CD14-positive monocyte (primary cell): ENCODE data around the gene CCDC3. TPM values are rescaled to one million over a fixed set of nuclear protein-coding genes. Genes with fewer than 3 reads are reported as not detected.

Experiments used
- DNase-seq, 3 donors: peaks; one replicate each; pipeline ENCODE4 v3.0.0-alpha.2; 2011 to 2022
- H2AFZ ChIP-seq: 2 replicates; pipeline ENCODE4 v1.6.0; 2012; ENCODE audit warnings: mild to moderate bottlenecking, low read depth, low read length, inconsistent platforms; ENCODE audit not compliant: insufficient read depth, poor library complexity, severe bottlenecking
- H3K27ac ChIP-seq, 2 donors: 1 replicate in 1 of 2; 2 replicates in 1 of 2; pipeline ENCODE4 v1.5.1; 2012 to 2013; ENCODE audit warnings: low read length in 2 of 2, control low read depth in 1 of 2, inconsistent platforms in 1 of 2, low read depth in 1 of 2, mild to moderate bottlenecking in 1 of 2
- H3K27me3 ChIP-seq, 2 donors: one replicate each; pipeline versions ENCODE4 v1.6.0 to v1.6.1; 2011 to 2013; ENCODE audit warnings: low read length in 2 of 2; ENCODE audit not compliant: control insufficient read depth in 2 of 2, insufficient read depth in 2 of 2
- H3K36me3 ChIP-seq, 2 donors: replicated peaks in 1 of 2; 1 replicate in 1 of 2; 2 replicates in 1 of 2; pipeline versions ENCODE4 v1.5.1 to v1.6.1; 2012 to 2013; ENCODE audit warnings: low read length in 2 of 2, control low read depth in 1 of 2, inconsistent platforms in 1 of 2, mild to moderate bottlenecking in 1 of 2; ENCODE audit not compliant: insufficient read depth in 2 of 2, control insufficient read depth in 1 of 2
- H3K4me1 ChIP-seq, 2 donors: 1 replicate in 1 of 2; 2 replicates in 1 of 2; pipeline versions ENCODE4 v1.5.1 to v1.6.1; 2012 to 2013; ENCODE audit warnings: low read length in 2 of 2, control low read depth in 1 of 2, inconsistent platforms in 1 of 2, mild to moderate bottlenecking in 1 of 2, moderate library complexity in 1 of 2; ENCODE audit not compliant: insufficient read depth in 2 of 2, control insufficient read depth in 1 of 2
- H3K4me2 ChIP-seq: replicated peaks from 2 replicates; pipeline ENCODE3; 2012; ENCODE audit warnings: low read length, moderate library complexity, mild to moderate bottlenecking; ENCODE audit not compliant: poor library complexity, severe bottlenecking; ENCODE audit errors: extremely low read depth
- H3K4me3 ChIP-seq, 3 experiments: fragments of 200-600 bp in 1 of 3; sonication (generic) in 1 of 3; replicated peaks in 1 of 3; 1 replicate in 2 of 3; 2 replicates in 1 of 3; pipeline ENCODE4 v1.5.1; 2011 to 2013; ENCODE audit warnings: low read length in 3 of 3, mild to moderate bottlenecking in 3 of 3, control low read depth in 2 of 3, low read depth in 2 of 3, inconsistent platforms in 1 of 3, moderate library complexity in 1 of 3
- H3K79me2 ChIP-seq: 2 replicates; pipeline ENCODE4 v1.6.0; 2012; ENCODE audit warnings: mild to moderate bottlenecking, control low read depth, inconsistent platforms, low read length, moderate library complexity; ENCODE audit not compliant: insufficient read depth
- H3K9ac ChIP-seq: 2 replicates; pipeline ENCODE4 v1.6.0; 2017; ENCODE audit warnings: low read length, mild to moderate bottlenecking; ENCODE audit not compliant: insufficient read depth, poor library complexity, severe bottlenecking
- H3K9me3 ChIP-seq, 2 donors: replicated peaks in 1 of 2; 1 replicate in 1 of 2; 2 replicates in 1 of 2; pipeline versions ENCODE4 v1.5.1 to v1.6.1; 2012 to 2013; ENCODE audit warnings: low read length in 2 of 2, control low read depth in 1 of 2; ENCODE audit not compliant: control insufficient read depth in 1 of 2, insufficient read depth in 1 of 2
- H4K20me1 ChIP-seq: 2 replicates; pipeline ENCODE4 v1.6.0; 2012; ENCODE audit warnings: mild to moderate bottlenecking, low read length, control low read depth, moderate library complexity; ENCODE audit not compliant: insufficient read depth
- H3K27ac Mint-ChIP-seq, 7 donors: one replicate each; pipeline ENCODE4 v1.8.0; 2020; ENCODE audit warnings: mild to moderate bottlenecking in 7 of 7, mixed read lengths in 7 of 7, moderate library complexity in 6 of 7, inconsistent platforms in 2 of 7
- H3K27me3 Mint-ChIP-seq, 3 donors: one replicate each; pipeline ENCODE4 v1.8.0; 2021 to 2022; ENCODE audit warnings: low read depth in 3 of 3, mild to moderate bottlenecking in 3 of 3, mixed read lengths in 3 of 3, moderate library complexity in 3 of 3, inconsistent platforms in 1 of 3
- H3K36me3 Mint-ChIP-seq, 2 donors: one replicate each; pipeline ENCODE4 v1.8.0; 2020; ENCODE audit warnings: mixed read lengths in 2 of 2, inconsistent platforms in 1 of 2, mild to moderate bottlenecking in 1 of 2
- H3K4me1 Mint-ChIP-seq: one replicate; pipeline ENCODE4 v1.8.0; 2020; ENCODE audit warnings: mild to moderate bottlenecking, mixed read lengths
- H3K4me3 Mint-ChIP-seq, 2 donors: one replicate each; pipeline ENCODE4 v1.8.0; 2020; ENCODE audit warnings: mild to moderate bottlenecking in 2 of 2, mixed read lengths in 2 of 2, moderate library complexity in 1 of 2
- H3K9me3 Mint-ChIP-seq, 7 donors: one replicate each; pipeline ENCODE4 v1.8.0; 2020 to 2022; ENCODE audit warnings: mixed read lengths in 7 of 7, mild to moderate bottlenecking in 6 of 7, moderate library complexity in 6 of 7, inconsistent platforms in 2 of 7
- CTCF ChIP-seq: fragments of 200-600 bp; IDR thresholded peaks from one replicate; pipeline ENCODE4 v1.8.0; 2022; ENCODE audit warnings: antibody characterized with exemption, mild to moderate bottlenecking
- WGBS: methylation state at CpG from one replicate; pipeline ENCODE4 v1.1.5; 2013; ENCODE audit warnings: missing lambda C conversion rate; ENCODE audit not compliant: insufficient coverage; 5-methylcytosine and 5-hydroxymethylcytosine counted together
- intact Hi-C, 2 donors: fragments of 100-400 bp; cut with micrococcal nuclease; formaldehyde crosslinking; loops; one replicate each; pipeline versions ENCODE4 v1.15.0 to v1.15.1; 2023
- polyA plus RNA-seq, 3 donors: library from polyadenylated mRNA; depleted of rRNA in 1 of 3; unstranded in 2 of 3; stranded (reverse) in 1 of 3; fragments of 300-500 nt in 2 of 3; fragments of >200 nt in 1 of 3; fragmentation: Illumina TruSeq in 2 of 3; gene quantifications; 1 replicate in 2 of 3; 2 replicates in 1 of 3; pipeline ENCODE4 v1.2.3, GENCODE V29; 2012 to 2021

The CCDC3 gene
- polyA plus RNA-seq, 3 donors = not detected

GRCh38 chr10:12862459-12862858, 139.1 kb downstream of the CCDC3 start:
- Histone ChIP-seq H2AFZ (no peak overlapping the region), H3K27ac (no peak overlapping the region), H3K36me3 (no peaks in the 10 kb centered on the region), H3K4me1 (no peaks in the 10 kb centered on the region), H3K9ac (no peak overlapping the region), H3K4me3 (no peak overlapping the region), H3K27me3 (no peaks in the 10 kb centered on the region), H3K79me2 (no peaks in the 10 kb centered on the region), H4K20me1 (no peaks in the 10 kb centered on the region), H3K4me2 (no peak overlapping the region), H3K9me3 (no peaks in the 10 kb centered on the region)
- no peak for TF ChIP-seq CTCF
- peaks cover 0 to 2% (median 2%) of the 10 kb centered on the region in 3 donors for H3K27me3 Mint-ChIP-seq
- no peak overlapping the region for H3K27ac Mint-ChIP-seq
- H3K36me3 Mint-ChIP-seq = no peaks in the 10 kb centered on the region
- no peak overlapping the region for H3K4me3 Mint-ChIP-seq
- WGBS = 100% methylated on average over 1 of the region's 3 CpGs
- H3K4me1 Mint-ChIP-seq = no peaks in the 10 kb centered on the region
- DNase-seq = no peak
- H3K9me3 Mint-ChIP-seq = peaks cover 0 to 4% (median 2%) of the 10 kb centered on the region in 7 donors
- intact Hi-C loops = no loop called here

GRCh38 chr10:12854988-12855387, 146.5 kb downstream of the CCDC3 start:
- H3K27ac Mint-ChIP-seq = no peak overlapping the region
- Histone ChIP-seq H2AFZ (no peak overlapping the region), H3K4me3 (no peak overlapping the region), H3K4me2 (no peak overlapping the region), H3K27me3 (no peaks in the 10 kb centered on the region), H4K20me1 (no peaks in the 10 kb centered on the region), H3K27ac (no peak overlapping the region), H3K79me2 (no peaks in the 10 kb centered on the region), H3K9me3 (no peaks in the 10 kb centered on the region), H3K36me3 (no peaks in the 10 kb centered on the region), H3K4me1 (no peaks in the 10 kb centered on the region), H3K9ac (no peak overlapping the region)
- WGBS = no CpG with 5 or more reads among the region's 2 CpGs
- intact Hi-C loops = no loop called here
- H3K4me3 Mint-ChIP-seq = no peak overlapping the region
- H3K4me1 Mint-ChIP-seq = no peaks in the 10 kb centered on the region
- no peaks in the 10 kb centered on the region for H3K36me3 Mint-ChIP-seq
- TF ChIP-seq CTCF = no peak
- H3K9me3 Mint-ChIP-seq = peaks cover 2 to 19% (median 8%) of the 10 kb centered on the region in 7 donors
- H3K27me3 Mint-ChIP-seq = peaks cover 0 to 6% (median 2%) of the 10 kb centered on the region in 3 donors
- no peak for DNase-seq
